ENCODE data around the gene RASD1. TPM values are rescaled to one million over a fixed set of nuclear protein-coding genes. Genes with fewer than 3 reads are reported as not detected.

The RASD1 gene
- total and polyA plus RNA-seq, 2 experiments from 2014 or later: 3.6 to 3.7 TPM

- H3K9me2 ChIP-seq (ENCODE audit: insufficient read depth): no peaks in the 10 kb centered on the region
- no peak overlapping the region for H2AFZ ChIP-seq
- H4K20me1 ChIP-seq (replicated peaks; ENCODE audit: insufficient read depth): no peaks in the 10 kb centered on the region
- H3F3A ChIP-seq (replicated peaks; ENCODE audit: low read depth): no peaks in the 10 kb centered on the region
- no peak for ATAC-seq
- Mint-ChIP-seq H3K4me3 (no peak overlapping the region), H3K9me3 (peaks cover 5% of the 10 kb centered on the region; the same call in 2 of the 3 replicates), H3K4me1 (peaks cover 14% of the 10 kb centered on the region), H3K36me3 (ENCODE audit: low read depth) (no peaks in the 10 kb centered on the region; the same call in 2 of the 3 replicates), H3K27me3 (ENCODE audit: insufficient read depth, low read depth, poor library complexity) (peaks cover 2% of the 10 kb centered on the region), H3K27ac (no peak overlapping the region)
- peaks cover 4% of the 10 kb centered on the region; the same call in 1 of the 2 replicates for H3K4me1 ChIP-seq (ENCODE audit: insufficient read depth)
- H3K27ac ChIP-seq (ENCODE audit: low read depth): no peak overlapping the region
- H3K79me2 ChIP-seq (replicated peaks; ENCODE audit: insufficient read depth): no peaks in the 10 kb centered on the region
- H3K27me3 ChIP-seq (ENCODE audit: insufficient read depth): no peaks in the 10 kb centered on the region
- no peaks in the 10 kb centered on the region for H3K36me3 ChIP-seq (ENCODE audit: insufficient read depth)
- no peak overlapping the region for H3K4me2 ChIP-seq
- TF ChIP-seq POLR2AphosphoS5 (IDR thresholded peaks at IDR 0.05; ENCODE audit: low read depth): no peak
- H3K4me3 ChIP-seq: no peak overlapping the region
- DNase-seq (ENCODE audit: low spot score): no peak
Observed at GRCh38 chr17:17448076-17448475, 48.1 kb downstream of the RASD1 start.

- no peaks in the 10 kb centered on the region; the same call in 2 of the 3 replicates for H3K36me3 Mint-ChIP-seq (ENCODE audit: low read depth)
- no peak overlapping the region for H3K27ac Mint-ChIP-seq
- TF ChIP-seq REST (IDR thresholded peaks at IDR 0.05; ENCODE audit: unreplicated experiment) (no peak), ZNF331 (CRISPR knock-in tag; IDR thresholded peaks at IDR 0.05; ENCODE audit: low read depth) (no peak), ZNF114 (CRISPR knock-in tag; IDR thresholded peaks at IDR 0.05) (no peak), CTCF (conservative IDR thresholded peaks at IDR 0.05; ENCODE audit: low read depth in 2 of 2) (no peak), NANOG (IDR thresholded peaks at IDR 0.05; ENCODE audit: borderline replicate concordance) (no peak), EZH2phosphoT487 (IDR thresholded peaks at IDR 0.05; ENCODE audit: unreplicated experiment) (no peak), STAT1 (IDR thresholded peaks at IDR 0.05; ENCODE audit: unreplicated experiment) (no peak), EZH2 (IDR thresholded peaks at IDR 0.05; ENCODE audit: low read depth, unreplicated experiment) (no peak), POLR2AphosphoS5 (IDR thresholded peaks at IDR 0.05; ENCODE audit: low read depth) (no peak), CREB1 (CRISPR knock-in tag; IDR thresholded peaks at IDR 0.05; ENCODE audit: low read depth) (no peak), ETS1 (IDR thresholded peaks at IDR 0.05) (no peak), JUNB (IDR thresholded peaks at IDR 0.05; ENCODE audit: unreplicated experiment) (no peak)
- H3K9me3 Mint-ChIP-seq: peaks cover 5% of the 10 kb centered on the region; the same call in 2 of the 3 replicates
- H3K4me3 Mint-ChIP-seq: no peak overlapping the region
- Histone ChIP-seq H3K4me3 (no peak overlapping the region), H3K27me3 (ENCODE audit: insufficient read depth) (no peaks in the 10 kb centered on the region), H4K20me1 (replicated peaks; ENCODE audit: insufficient read depth) (no peaks in the 10 kb centered on the region), H3K9me2 (ENCODE audit: insufficient read depth) (no peaks in the 10 kb centered on the region), H3K27ac (ENCODE audit: low read depth) (no peak overlapping the region), H3K4me2 (no peak overlapping the region), H3F3A (replicated peaks; ENCODE audit: low read depth) (no peaks in the 10 kb centered on the region), H3K4me1 (ENCODE audit: insufficient read depth) (peaks cover 4% of the 10 kb centered on the region; the same call in 1 of the 2 replicates), H3K36me3 (ENCODE audit: insufficient read depth) (no peaks in the 10 kb centered on the region), H3K79me2 (replicated peaks; ENCODE audit: insufficient read depth) (no peaks in the 10 kb centered on the region), H2AFZ (no peak overlapping the region)
- ATAC-seq (no peak), DNase-seq (ENCODE audit: low spot score) (no peak)
- H3K4me1 Mint-ChIP-seq: peaks cover 14% of the 10 kb centered on the region
- H3K27me3 Mint-ChIP-seq (ENCODE audit: insufficient read depth, low read depth, poor library complexity): peaks cover 2% of the 10 kb centered on the region
Observed at GRCh38 chr17:17447264-17447663, 48.9 kb downstream of the RASD1 start.
